GM23248 (cell line): ENCODE data around the gene ZNF224.

Experiments
- EZH2 ChIP-seq: fragments of 200-600 bp; sonication (generic); IDR thresholded peaks from 2 replicates; pipeline ENCODE4 v1.6.1; 2018; ENCODE audit warnings: antibody characterized with exemption, mild to moderate bottlenecking; ENCODE audit not compliant: insufficient read depth, poor library complexity, severe bottlenecking
- EZH2phosphoT487 ChIP-seq: fragments of 200-600 bp; sonication (generic); IDR thresholded peaks from 2 replicates; pipeline ENCODE4 v1.6.1; 2018; ENCODE audit warnings: antibody characterized with exemption, moderate library complexity, mild to moderate bottlenecking, low read depth; ENCODE audit not compliant: insufficient read depth

- no peak for TF ChIP-seq EZH2
- no peak for TF ChIP-seq EZH2phosphoT487
Measured at GRCh38 chr19:44051650-44052402, 42.3 kb upstream of the ZNF224 start, which contains the start of gene ZNF223.
